PC-3 (cell line): ENCODE results near the gene ELAPOR1. TPM values are rescaled to one million over a fixed set of nuclear protein-coding genes. Genes with fewer than 3 reads are reported as not detected.

Source experiments
- ATAC-seq: fragments of 200-7000 bp; cut with Tn5 transposase; 2 replicates; pipeline ENCODE4 v1.9.1; 2020; ENCODE audit warnings: mild to moderate bottlenecking, moderate library complexity
- BruUV-seq: library from RNA; stranded (reverse); fragments of 400-500 nt; replicated peaks from 2 replicates; lab custom pipeline; 2021; lab: Mats Ljungman, UMichigan
- CTCF ChIA-PET: fragments of 300-600 bp; sonication (Branson Sonifier 250); formaldehyde crosslinking; loops from one replicate; lab custom pipeline; 2022; ENCODE audit warnings: antibody characterized with exemption; lab: Charles Lee
- POLR2A ChIA-PET: fragments of 300-600 bp; sonication (Branson Sonifier 250); formaldehyde crosslinking; loops from one replicate; lab custom pipeline; 2022; ENCODE audit warnings: antibody characterized with exemption; ENCODE audit not compliant: unreplicated experiment; lab: Charles Lee
- DNase-seq: peaks from one replicate; pipeline ENCODE4 v3.0.0-alpha.2; 2015
- H2AFZ ChIP-seq: fragments of 300-600 bp; sonication (generic); 2 replicates; pipeline ENCODE4 v1.6.0; 2016; ENCODE audit warnings: antibody characterized with exemption, low read length
- H3F3A ChIP-seq: fragments of 300-600 bp; sonication (generic); one replicate; pipeline ENCODE4 v1.6.0; 2017; ENCODE audit warnings: antibody characterized with exemption, low read length, control low read depth, mild to moderate bottlenecking; ENCODE audit not compliant: unreplicated experiment
- H3K27ac ChIP-seq: fragments of 300-600 bp; sonication (generic); 2 replicates; pipeline ENCODE4 v1.5.1; 2016; ENCODE audit warnings: mild to moderate bottlenecking, low read length
- H3K27me3 ChIP-seq: fragments of 300-600 bp; sonication (generic); 2 replicates; pipeline ENCODE4 v1.6.1; 2016; ENCODE audit warnings: low read length, mixed read lengths
- H3K36me3 ChIP-seq: fragments of 300-600 bp; sonication (generic); 2 replicates; pipeline ENCODE4 v1.6.1; 2016; ENCODE audit warnings: low read depth, mixed run types, low read length, mixed read lengths
- H3K4me1 ChIP-seq: fragments of 300-600 bp; sonication (generic); 2 replicates; pipeline ENCODE4 v1.5.1; 2016; ENCODE audit warnings: low read length; ENCODE audit not compliant: insufficient read depth
- H3K4me2 ChIP-seq: fragments of 300-600 bp; sonication (generic); 2 replicates; pipeline ENCODE4 v1.6.0; 2016; ENCODE audit warnings: low read length
- H3K4me3 ChIP-seq: fragments of 300-600 bp; sonication (generic); 2 replicates; pipeline ENCODE4 v1.5.1; 2016; ENCODE audit warnings: mild to moderate bottlenecking, low read length, mixed read lengths
- H3K79me2 ChIP-seq: fragments of 300-600 bp; sonication (generic); 2 replicates; pipeline ENCODE4 v1.6.1; 2017; ENCODE audit warnings: low read length, mixed read lengths
- H3K9ac ChIP-seq: fragments of 300-600 bp; sonication (generic); 2 replicates; pipeline ENCODE4 v1.6.0; 2016; ENCODE audit warnings: mild to moderate bottlenecking, low read length
- H3K9me2 ChIP-seq: fragments of 300-600 bp; sonication (generic); replicated peaks from 2 replicates; pipeline ENCODE4 v1.6.1; 2016; ENCODE audit warnings: mixed run types, low read length, mixed read lengths
- H3K9me3 ChIP-seq: fragments of 300-600 bp; sonication (generic); 2 replicates; pipeline ENCODE4 v1.6.1; 2016; ENCODE audit warnings: low read length, mixed read lengths
- H4K20me1 ChIP-seq: fragments of 300-600 bp; sonication (generic); 2 replicates; pipeline ENCODE4 v1.6.1; 2016; ENCODE audit warnings: low read length, mixed read lengths
- CTCF ChIP-seq: fragments of 300-600 bp; sonication (generic); conservative IDR thresholded peaks from 2 replicates; pipeline ENCODE4 v1.5.1; 2017; ENCODE audit warnings: antibody characterized with exemption, low read depth, mild to moderate bottlenecking, low read length
- EZH2 ChIP-seq: fragments of 300-600 bp; sonication (generic); IDR thresholded peaks from one replicate; pipeline ENCODE4 v1.6.1; 2017; ENCODE audit warnings: antibody characterized with exemption, mild to moderate bottlenecking, low read length; ENCODE audit not compliant: unreplicated experiment
- EZH2phosphoT487 ChIP-seq: fragments of 300-600 bp; sonication (generic); IDR thresholded peaks from 2 replicates; pipeline ENCODE4 v1.6.1; 2018; ENCODE audit warnings: mild to moderate bottlenecking, antibody characterized with exemption, low read length, borderline replicate concordance
- intact Hi-C: fragments of 100-400 bp; cut with micrococcal nuclease; formaldehyde crosslinking; loops from 2 replicates; pipeline ENCODE4 v1.9.0; 2023
- total RNA-seq: library from RNA; depleted of rRNA; stranded (reverse); fragments of >200 nt; gene quantifications from 2 replicates; pipeline ENCODE4 v1.2.3, GENCODE V29; 2014

ELAPOR1 gene
- total RNA-seq, 1 experiment from 2014 or later: 0.80 TPM

GRCh38 chr1:109089242-109090015 is 24.5 kb upstream of the ELAPOR1 start:
- DNase-seq (peak; percentile 94), ATAC-seq (peak; percentile 43)
- no peaks in the 10 kb centered on the region for H3F3A ChIP-seq
- CTCF ChIA-PET: interaction anchor here (0.6 to 0.8 kb wide), 3 partner anchors 11 to 112 kb away, joined by 3 to 5 read pairs (median 4); a partner anchor contains a TSS
- peak; percentile 87 for TF ChIP-seq CTCF
- no peak for TF ChIP-seq EZH2
- H3K9ac ChIP-seq: peak overlapping the region; percentile 90; the same call in 1 of the 2 replicates
- peak overlapping the region; percentile 96 for H3K4me2 ChIP-seq
- H2AFZ ChIP-seq: peak overlapping the region; percentile 99
- POLR2A ChIA-PET: interaction anchor here (2.3 kb wide), 1 partner anchor 11 kb away, joined by 7 read pairs; no protein-coding TSS in a partner anchor
- no peak overlapping the region for H3K27ac ChIP-seq
- peaks cover 17% of the 10 kb centered on the region for H3K4me1 ChIP-seq
- intact Hi-C loops: loop anchor here (1.0 kb wide), 2 partner anchors 23 to 174 kb away; a partner anchor contains a TSS
- no TSS peak for BruUV-seq
- H3K9me3 ChIP-seq: no peaks in the 10 kb centered on the region
- no peaks in the 10 kb centered on the region for H3K27me3 ChIP-seq
- H3K79me2 ChIP-seq: peaks cover 39% of the 10 kb centered on the region
- H4K20me1 ChIP-seq: no peaks in the 10 kb centered on the region
- H3K9me2 ChIP-seq: no peaks in the 10 kb centered on the region
- H3K4me3 ChIP-seq: peak overlapping the region; percentile 89
- peaks cover 4% of the 10 kb centered on the region; the same call in 1 of the 2 replicates for H3K36me3 ChIP-seq

DNA sequence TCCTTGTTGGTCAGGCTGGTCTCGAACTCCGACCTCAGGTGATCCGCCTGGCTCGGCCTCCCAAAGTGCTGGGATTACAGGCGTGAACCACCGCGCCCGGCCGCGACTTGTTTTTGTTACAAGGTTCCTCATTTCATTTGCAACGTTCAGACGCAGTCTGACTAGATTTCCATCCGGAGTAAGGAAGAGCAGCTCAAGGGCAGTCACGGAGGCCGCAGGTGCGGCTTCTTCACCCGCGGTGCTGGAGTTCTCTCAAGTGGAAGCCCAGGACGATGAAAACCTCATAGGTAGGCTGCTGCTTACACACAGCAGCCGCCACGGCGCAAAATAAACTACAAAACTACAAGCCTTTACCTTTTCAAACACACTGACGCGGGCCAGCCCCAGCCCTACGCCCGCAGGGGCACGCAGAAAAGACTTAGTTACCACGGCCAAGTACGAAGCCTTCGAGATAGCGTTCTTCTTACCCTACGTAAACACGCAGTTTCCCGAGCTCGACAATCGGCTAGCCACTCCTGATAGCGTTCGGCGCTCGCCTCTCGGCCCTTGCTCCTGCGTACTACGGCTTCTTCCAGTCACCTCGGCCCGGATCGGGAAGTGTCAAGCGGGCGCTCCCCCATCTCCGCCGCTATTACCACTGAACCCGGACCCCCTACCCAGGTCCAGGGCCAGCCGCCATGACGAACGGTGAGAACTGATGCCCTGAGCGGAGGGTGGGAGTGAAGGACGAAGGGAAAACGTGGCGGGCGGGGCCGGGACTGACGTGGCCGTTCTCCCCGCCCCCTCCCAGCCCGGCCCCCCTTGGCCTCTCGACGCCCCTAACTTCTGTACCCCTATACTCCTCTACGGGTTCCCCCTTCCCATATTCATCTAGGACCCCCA is 23.5 kb upstream of the ELAPOR1 start, which contains the start of gene TMEM167B:
TMEM167B (plus strand) TSS at position 569 of the 882 bp plus-strand sequence; CDS start at position 678, 109 bp downstream.
- ATAC-seq: peak; percentile 89
- no peak for TF ChIP-seq EZH2phosphoT487
- TF ChIP-seq EZH2: no peak
- TF ChIP-seq CTCF: no peak
- TSS peak; percentile 91 for BruUV-seq
- H3K4me1 ChIP-seq: peaks cover 17% of the 10 kb centered on the region
- H3K27me3 ChIP-seq: no peaks in the 10 kb centered on the region
- H3K9me2 ChIP-seq: no peaks in the 10 kb centered on the region
- H3K79me2 ChIP-seq: peaks cover 42% of the 10 kb centered on the region
- H3K27ac ChIP-seq: peak within 1 kb of the TSS; percentile 80
- H3K4me2 ChIP-seq: peak within 1 kb of the TSS; percentile 96
- peak within 1 kb of the TSS; percentile 90 for H3K9ac ChIP-seq
- H3K9me3 ChIP-seq: no peaks in the 10 kb centered on the region
- peak; percentile 95 for DNase-seq
- intact Hi-C loops: loop anchor here (1.0 kb wide), 2 partner anchors 9 to 22 kb away; a partner anchor contains a TSS
- ChIA-PET CTCF (interaction anchor here (0.6 kb wide), 1 partner anchor 10 kb away, joined by 4 read pairs; no protein-coding TSS in a partner anchor), POLR2A (interaction anchor here (0.6 to 2.3 kb wide), 2 partner anchors 8 to 10 kb away, joined by 3 to 7 read pairs; no protein-coding TSS in a partner anchor)
- no peaks in the 10 kb centered on the region for H4K20me1 ChIP-seq
- no peaks in the 10 kb centered on the region for H3F3A ChIP-seq
- H3K4me3 ChIP-seq: peak within 1 kb of the TSS; percentile 89
- peaks cover 11% of the 10 kb centered on the region; the same call in 1 of the 2 replicates for H3K36me3 ChIP-seq
- peak within 1 kb of the TSS; percentile 99 for H2AFZ ChIP-seq
